A673 (cell line): ENCODE measurements around the gene XG. TPM values are rescaled to one million over a fixed set of nuclear protein-coding genes. Genes with fewer than 3 reads are reported as not detected.

Experiments used
- BruUV-seq: library from RNA; stranded (reverse); fragments of 400-500 nt; replicated peaks from 2 replicates; lab custom pipeline; 2021; lab: Mats Ljungman, UMichigan
- CTCF ChIA-PET: fragments of 300-600 bp; sonication (Branson Sonifier 250); formaldehyde crosslinking; loops from one replicate; lab custom pipeline; 2022; ENCODE audit warnings: antibody characterized with exemption; lab: Charles Lee
- POLR2A ChIA-PET: fragments of 300-600 bp; sonication (Branson Sonifier 250); formaldehyde crosslinking; loops from one replicate; lab custom pipeline; 2022; ENCODE audit warnings: antibody characterized with exemption; ENCODE audit not compliant: low non-redundant PET; lab: Charles Lee
- DNase-seq: peaks from one replicate; pipeline ENCODE4 v3.0.0-alpha.2; 2015; ENCODE audit warnings: low spot score
- H3K27ac ChIP-seq: fragments of 200-600 bp; sonication (generic); 2 replicates; pipeline ENCODE4 v1.5.1; 2016; ENCODE audit warnings: mixed run types, low read depth, mild to moderate bottlenecking, mixed read lengths, antibody characterized with exemption, low read length; ENCODE audit not compliant: poor library complexity, severe bottlenecking
- H3K27me3 ChIP-seq: fragments of 200-600 bp; sonication (generic); replicated peaks from 2 replicates; pipeline ENCODE4 v1.6.1; 2017; ENCODE audit warnings: mixed run types, low read depth, mild to moderate bottlenecking, mixed read lengths, antibody characterized with exemption, low read length; ENCODE audit not compliant: insufficient read depth, poor library complexity
- H3K36me3 ChIP-seq: fragments of 200-600 bp; sonication (generic); 2 replicates; pipeline ENCODE4 v1.6.1; 2016; ENCODE audit warnings: mixed run types, mild to moderate bottlenecking, mixed read lengths, antibody characterized with exemption, low read length; ENCODE audit not compliant: insufficient read depth, poor library complexity, severe bottlenecking
- H3K4me1 ChIP-seq: fragments of 200-600 bp; sonication (generic); 2 replicates; pipeline ENCODE4 v1.6.1; 2017; ENCODE audit warnings: mixed run types, mild to moderate bottlenecking, mixed read lengths, antibody characterized with exemption, low read length; ENCODE audit not compliant: insufficient read depth, poor library complexity, severe bottlenecking
- H3K4me3 ChIP-seq: fragments of 200-600 bp; sonication (generic); 2 replicates; pipeline ENCODE4 v1.5.1; 2016; ENCODE audit warnings: low read depth, mixed run types, mild to moderate bottlenecking, mixed read lengths, low read length; ENCODE audit not compliant: poor library complexity, severe bottlenecking
- H3K9me3 ChIP-seq: fragments of 200-600 bp; sonication (generic); 2 replicates; pipeline ENCODE4 v1.6.1; 2016; ENCODE audit warnings: mixed run types, low read depth, mild to moderate bottlenecking, mixed read lengths, antibody characterized with exemption, low read length; ENCODE audit not compliant: poor library complexity, severe bottlenecking
- EZH2 ChIP-seq: fragments of 200-600 bp; sonication (generic); IDR thresholded peaks from 2 replicates; pipeline ENCODE4 v1.6.1; 2017; ENCODE audit warnings: borderline replicate concordance, low read depth, mild to moderate bottlenecking, mixed read lengths, antibody characterized with exemption, low read length; ENCODE audit not compliant: poor library complexity, severe bottlenecking
- intact Hi-C: fragments of 100-400 bp; cut with micrococcal nuclease; formaldehyde crosslinking; loops from one replicate; pipeline ENCODE4 v1.10.0; 2022; ENCODE audit not compliant: unreplicated experiment
- total RNA-seq: library from RNA; stranded (reverse); gene quantifications from 2 replicates; pipeline ENCODE4 v1.2.3, GENCODE V29; 2021
- TF ChIP-seq, protein P1 (sequence below): fragments of 300-800, 200-600 bp; sonication (generic); conservative IDR thresholded peaks from 2 replicates; pipeline ENCODE4 v1.5.1; 2017; ENCODE audit warnings: low read depth, mild to moderate bottlenecking, antibody characterized with exemption, low read length, moderate library complexity, mixed read lengths

The XG gene
- total RNA-seq, 1 experiment from 2014 or later = 7.5 TPM

- Histone ChIP-seq H3K36me3 (no peaks in the 10 kb centered on the region), H3K27ac (peak overlapping the region; percentile 47), H3K27me3 (no peaks in the 10 kb centered on the region), H3K4me1 (no peaks in the 10 kb centered on the region), H3K4me3 (peak overlapping the region; percentile 61), H3K9me3 (no peaks in the 10 kb centered on the region)
- POLR2A ChIA-PET = no interaction called here
- intact Hi-C loops = no loop called here
- no TSS peak for BruUV-seq
- DNase-seq = no peak
- CTCF ChIA-PET = no interaction called here
- TF ChIP-seq EZH2 = no peak
- TF ChIP-seq, protein P1, sequence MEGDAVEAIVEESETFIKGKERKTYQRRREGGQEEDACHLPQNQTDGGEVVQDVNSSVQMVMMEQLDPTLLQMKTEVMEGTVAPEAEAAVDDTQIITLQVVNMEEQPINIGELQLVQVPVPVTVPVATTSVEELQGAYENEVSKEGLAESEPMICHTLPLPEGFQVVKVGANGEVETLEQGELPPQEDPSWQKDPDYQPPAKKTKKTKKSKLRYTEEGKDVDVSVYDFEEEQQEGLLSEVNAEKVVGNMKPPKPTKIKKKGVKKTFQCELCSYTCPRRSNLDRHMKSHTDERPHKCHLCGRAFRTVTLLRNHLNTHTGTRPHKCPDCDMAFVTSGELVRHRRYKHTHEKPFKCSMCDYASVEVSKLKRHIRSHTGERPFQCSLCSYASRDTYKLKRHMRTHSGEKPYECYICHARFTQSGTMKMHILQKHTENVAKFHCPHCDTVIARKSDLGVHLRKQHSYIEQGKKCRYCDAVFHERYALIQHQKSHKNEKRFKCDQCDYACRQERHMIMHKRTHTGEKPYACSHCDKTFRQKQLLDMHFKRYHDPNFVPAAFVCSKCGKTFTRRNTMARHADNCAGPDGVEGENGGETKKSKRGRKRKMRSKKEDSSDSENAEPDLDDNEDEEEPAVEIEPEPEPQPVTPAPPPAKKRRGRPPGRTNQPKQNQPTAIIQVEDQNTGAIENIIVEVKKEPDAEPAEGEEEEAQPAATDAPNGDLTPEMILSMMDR = no peak
Measured at GRCh38 chrX:2829469-2830246, 77.8 kb downstream of the XG start.

DNA sequence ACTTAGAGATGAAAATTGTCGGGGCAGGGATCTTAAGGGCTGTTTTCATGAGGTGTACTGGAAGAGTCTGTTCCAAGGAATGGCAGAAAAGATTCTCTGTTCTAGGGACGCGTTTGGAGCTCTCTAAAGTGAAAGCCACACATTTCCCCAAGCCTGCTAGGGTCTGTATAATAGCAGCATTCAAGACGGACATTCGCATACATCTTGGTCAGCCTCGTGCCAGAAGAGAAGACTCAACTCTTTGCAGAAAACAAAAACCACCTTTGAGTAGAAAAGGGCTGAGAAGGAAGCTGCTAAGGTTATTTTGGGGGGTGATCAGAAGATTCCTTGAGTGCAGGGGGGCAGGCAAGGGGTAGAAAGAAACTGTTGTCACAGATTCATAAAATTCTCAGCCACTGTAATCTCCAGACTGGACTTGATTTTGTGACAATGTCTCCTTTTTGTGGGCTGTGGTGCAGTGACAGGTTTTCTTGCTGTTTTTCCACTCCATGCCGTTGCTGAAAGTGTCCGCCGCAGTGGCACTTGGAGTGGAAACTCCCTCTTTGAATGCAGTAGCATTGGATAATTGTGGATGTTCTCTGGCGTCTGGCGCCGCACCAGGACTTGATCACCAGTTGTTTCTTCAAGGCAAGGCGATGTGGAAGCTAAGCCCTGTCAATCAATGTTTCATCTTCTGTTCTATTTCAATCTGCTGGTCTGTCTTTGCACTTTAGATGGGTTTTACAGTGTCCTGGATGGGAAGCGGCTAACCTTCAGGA is 79.8 kb downstream of the XG start:
- no TSS peak for BruUV-seq

DNA sequence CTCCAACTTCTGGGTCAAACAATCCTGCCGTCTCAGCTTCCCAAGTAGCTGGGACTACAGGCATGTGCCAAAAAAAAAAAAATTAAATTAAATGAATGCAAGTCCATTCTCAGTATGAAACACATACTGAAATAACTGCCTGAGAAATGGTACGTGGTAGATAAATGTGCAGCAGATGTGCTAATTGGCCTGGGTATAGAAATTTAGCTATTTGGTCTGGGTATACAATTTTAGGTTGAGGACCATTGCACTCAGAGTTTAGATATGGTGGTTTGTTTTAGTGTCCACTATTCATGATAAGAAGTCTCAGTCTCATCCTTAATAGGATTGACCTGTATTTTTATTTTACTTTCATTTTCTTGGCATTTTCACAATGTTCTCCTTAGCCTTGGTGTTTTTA is 86.1 kb downstream of the XG start:
- ChIA-PET POLR2A (no interaction called here), CTCF (no interaction called here)
- no peak for DNase-seq
- H3K4me3 ChIP-seq = no peak overlapping the region
- H3K27me3 ChIP-seq = no peaks in the 10 kb centered on the region
- H3K4me1 ChIP-seq = no peaks in the 10 kb centered on the region
- TF ChIP-seq EZH2 = no peak
- TF ChIP-seq, protein P1 = no peak
- no peaks in the 10 kb centered on the region for H3K36me3 ChIP-seq
- intact Hi-C loops = no loop called here
- H3K9me3 ChIP-seq = peaks cover 11% of the 10 kb centered on the region
- no peak overlapping the region for H3K27ac ChIP-seq
- no TSS peak for BruUV-seq

More for the DNA sequence above, 79.8 kb downstream of the XG start:
- no peak for DNase-seq
- H3K9me3 ChIP-seq = no peaks in the 10 kb centered on the region
- H3K4me3 ChIP-seq = peak overlapping the region; percentile 61
- CTCF ChIA-PET = no interaction called here
- H3K36me3 ChIP-seq = no peaks in the 10 kb centered on the region
- no peak for TF ChIP-seq EZH2
- TF ChIP-seq, protein P1 = no peak
- H3K4me1 ChIP-seq = no peaks in the 10 kb centered on the region
- no peaks in the 10 kb centered on the region for H3K27me3 ChIP-seq
- POLR2A ChIA-PET = no interaction called here
- H3K27ac ChIP-seq = no peak overlapping the region
- intact Hi-C loops = no loop called here
